Mucosa of descending colon (tissue), 3 donors: ENCODE data around the gene TGM1. TPM values are rescaled to one million over a fixed set of nuclear protein-coding genes. Genes with fewer than 3 reads are reported as not detected.

ENCODE experiments used
- ATAC-seq: fragments of 200-7000 bp; cut with Tn5 transposase; one replicate; pipeline ENCODE4 v1.9.1; 2020; ENCODE audit warnings: mild to moderate bottlenecking, moderate library complexity
- DNase-seq, 3 donors: peaks; one replicate each; pipeline ENCODE4 v3.0.0-alpha.2; 2020
- H3K36me3 ChIP-seq: fragments of 200-600 bp; one replicate; pipeline ENCODE4 v1.8.0; 2021; ENCODE audit warnings: low read depth, mild to moderate bottlenecking
- H3K4me1 ChIP-seq: fragments of 200-600 bp; one replicate; pipeline ENCODE4 v1.8.0; 2021; ENCODE audit warnings: low read depth, mild to moderate bottlenecking
- H3K4me3 ChIP-seq: fragments of 200-600 bp; one replicate; pipeline ENCODE4 v1.8.0; 2021; ENCODE audit warnings: mild to moderate bottlenecking
- H3K9me3 ChIP-seq: fragments of 200-600 bp; one replicate; pipeline ENCODE4 v1.8.0; 2021; ENCODE audit warnings: mild to moderate bottlenecking
- intact Hi-C, 2 donors: fragments of 100-400 bp; cut with DNase I in 1 of 2; cut with micrococcal nuclease in 1 of 2; formaldehyde crosslinking; loops; one replicate each; pipeline versions ENCODE4 v1.11.0 to v1.11.1; 2022; cut with DNase I, micrococcal nuclease
- total RNA-seq, 3 donors: library from RNA; stranded (reverse); fragmentation: NEBNext Ultra II Directional in 2 of 3; extraction: Animal tissue kit (Norgen Biotek cat#: 25700) in 2 of 3; gene quantifications; one replicate each; pipeline versions ENCODE4 v1.2.1 to v1.2.4, GENCODE V29; 2021 to 2023
- TF ChIP-seq, protein P1 (sequence below): fragments of 200-600 bp; IDR thresholded peaks from one replicate; pipeline ENCODE4 v1.8.0; 2022; ENCODE audit warnings: antibody characterized with exemption, mild to moderate bottlenecking
- donor health status: DM: no; HTN: no; CAD: no; lungs with moderate emphysema.
- donor health status: DM: no; HTN: no; CAD: no.
- donor health status: DM: no; HTN: yes; CAD: no.

The TGM1 gene
- total RNA-seq, 3 donors from 2014 or later: 2.2 to 3.3 (median 2.4) TPM

DNA sequence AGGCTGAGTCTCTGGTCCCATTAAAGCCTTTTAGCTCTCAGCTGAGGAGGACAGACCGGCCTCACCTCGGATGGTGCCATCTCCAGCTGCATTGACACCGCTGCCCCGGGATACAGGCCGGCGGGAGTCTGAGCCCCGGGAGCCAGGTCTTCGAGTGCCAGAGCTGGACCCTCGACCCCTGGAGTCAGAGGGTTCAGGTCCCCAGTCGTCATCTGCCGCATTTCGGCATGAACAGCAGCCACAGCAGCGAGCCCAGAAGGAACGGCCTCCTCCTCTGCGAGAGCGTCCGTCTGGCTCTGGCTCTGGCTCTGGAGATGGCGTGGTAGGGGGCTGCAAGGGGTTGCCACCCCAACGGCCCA is 1.0 kb downstream of the TGM1 start:
- DNase-seq: no peak
- Histone ChIP-seq H3K36me3 (no peaks in the 10 kb centered on the region), H3K9me3 (no peaks in the 10 kb centered on the region), H3K4me1 (no peaks in the 10 kb centered on the region), H3K4me3 (no peak overlapping the region)
- no peak for ATAC-seq
- TF ChIP-seq, protein P1, sequence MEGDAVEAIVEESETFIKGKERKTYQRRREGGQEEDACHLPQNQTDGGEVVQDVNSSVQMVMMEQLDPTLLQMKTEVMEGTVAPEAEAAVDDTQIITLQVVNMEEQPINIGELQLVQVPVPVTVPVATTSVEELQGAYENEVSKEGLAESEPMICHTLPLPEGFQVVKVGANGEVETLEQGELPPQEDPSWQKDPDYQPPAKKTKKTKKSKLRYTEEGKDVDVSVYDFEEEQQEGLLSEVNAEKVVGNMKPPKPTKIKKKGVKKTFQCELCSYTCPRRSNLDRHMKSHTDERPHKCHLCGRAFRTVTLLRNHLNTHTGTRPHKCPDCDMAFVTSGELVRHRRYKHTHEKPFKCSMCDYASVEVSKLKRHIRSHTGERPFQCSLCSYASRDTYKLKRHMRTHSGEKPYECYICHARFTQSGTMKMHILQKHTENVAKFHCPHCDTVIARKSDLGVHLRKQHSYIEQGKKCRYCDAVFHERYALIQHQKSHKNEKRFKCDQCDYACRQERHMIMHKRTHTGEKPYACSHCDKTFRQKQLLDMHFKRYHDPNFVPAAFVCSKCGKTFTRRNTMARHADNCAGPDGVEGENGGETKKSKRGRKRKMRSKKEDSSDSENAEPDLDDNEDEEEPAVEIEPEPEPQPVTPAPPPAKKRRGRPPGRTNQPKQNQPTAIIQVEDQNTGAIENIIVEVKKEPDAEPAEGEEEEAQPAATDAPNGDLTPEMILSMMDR: no peak
- intact Hi-C loops: no loop called here

DNA sequence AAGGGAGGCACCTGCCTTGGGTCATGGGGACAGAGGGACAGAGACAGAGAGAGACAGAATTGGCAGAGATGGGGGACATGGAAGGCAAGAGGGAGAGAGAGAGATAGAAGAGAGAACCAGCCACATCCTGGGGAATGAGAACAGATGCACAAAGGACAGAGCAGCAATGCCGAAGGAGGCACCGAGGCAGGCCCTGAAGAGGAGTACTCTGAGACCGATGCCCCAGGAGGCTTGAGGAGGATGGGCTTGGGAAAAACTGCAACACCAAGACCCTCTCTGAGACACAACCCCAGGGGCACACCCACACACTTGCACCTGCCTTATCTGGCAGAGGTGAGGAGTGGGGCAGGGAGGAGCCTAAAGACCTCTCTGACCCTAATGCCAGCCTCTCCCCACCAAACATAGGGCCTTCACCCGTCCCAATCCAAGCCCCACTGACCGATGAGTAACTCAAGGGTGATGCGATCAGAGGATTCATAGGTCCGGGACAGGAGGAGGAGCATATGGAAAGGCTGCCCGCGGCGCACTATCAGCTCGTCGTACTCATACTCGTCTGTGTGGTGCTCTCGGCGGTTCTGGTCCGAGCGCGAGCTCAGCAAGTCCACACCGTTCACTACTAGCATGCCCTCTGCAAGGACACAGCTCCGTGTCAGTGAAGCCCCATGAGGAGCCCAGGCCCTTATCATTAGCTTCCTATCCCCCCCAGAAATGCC is 1.6 kb downstream of the TGM1 start:
- Histone ChIP-seq H3K9me3 (no peaks in the 10 kb centered on the region), H3K4me1 (no peaks in the 10 kb centered on the region), H3K4me3 (no peak overlapping the region), H3K36me3 (no peaks in the 10 kb centered on the region)
- TF ChIP-seq, protein P1: no peak
- DNase-seq (peak in 1 of 3 donors; percentile 14), ATAC-seq (no peak)
- intact Hi-C loops: no loop called here

DNA sequence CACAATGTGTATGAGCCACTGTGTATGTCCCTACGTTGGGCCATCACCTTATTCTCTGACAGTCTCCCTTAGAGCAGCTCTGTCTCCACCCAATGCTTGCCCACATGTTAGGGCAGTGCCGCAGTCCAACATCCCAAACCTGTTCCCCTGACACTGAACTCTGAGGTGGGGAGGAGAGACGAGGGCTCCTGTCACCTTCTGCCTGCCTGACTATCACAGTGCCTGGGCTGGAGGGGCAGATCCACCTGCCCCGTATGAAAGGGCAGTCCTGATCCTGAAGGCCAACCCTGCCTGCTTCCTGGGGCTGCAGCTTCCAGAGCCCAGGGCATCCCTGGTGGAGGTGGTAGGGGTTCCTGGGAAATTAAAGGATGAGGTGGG is 2.2 kb downstream of the TGM1 start:
- TF ChIP-seq, protein P1: no peak
- no peak for ATAC-seq
- H3K4me3 ChIP-seq: no peak overlapping the region
- no peaks in the 10 kb centered on the region for H3K9me3 ChIP-seq
- peak in 1 of 3 donors; percentile 5 for DNase-seq
- H3K36me3 ChIP-seq: no peaks in the 10 kb centered on the region
- no peaks in the 10 kb centered on the region for H3K4me1 ChIP-seq
- intact Hi-C loops: no loop called here

DNA sequence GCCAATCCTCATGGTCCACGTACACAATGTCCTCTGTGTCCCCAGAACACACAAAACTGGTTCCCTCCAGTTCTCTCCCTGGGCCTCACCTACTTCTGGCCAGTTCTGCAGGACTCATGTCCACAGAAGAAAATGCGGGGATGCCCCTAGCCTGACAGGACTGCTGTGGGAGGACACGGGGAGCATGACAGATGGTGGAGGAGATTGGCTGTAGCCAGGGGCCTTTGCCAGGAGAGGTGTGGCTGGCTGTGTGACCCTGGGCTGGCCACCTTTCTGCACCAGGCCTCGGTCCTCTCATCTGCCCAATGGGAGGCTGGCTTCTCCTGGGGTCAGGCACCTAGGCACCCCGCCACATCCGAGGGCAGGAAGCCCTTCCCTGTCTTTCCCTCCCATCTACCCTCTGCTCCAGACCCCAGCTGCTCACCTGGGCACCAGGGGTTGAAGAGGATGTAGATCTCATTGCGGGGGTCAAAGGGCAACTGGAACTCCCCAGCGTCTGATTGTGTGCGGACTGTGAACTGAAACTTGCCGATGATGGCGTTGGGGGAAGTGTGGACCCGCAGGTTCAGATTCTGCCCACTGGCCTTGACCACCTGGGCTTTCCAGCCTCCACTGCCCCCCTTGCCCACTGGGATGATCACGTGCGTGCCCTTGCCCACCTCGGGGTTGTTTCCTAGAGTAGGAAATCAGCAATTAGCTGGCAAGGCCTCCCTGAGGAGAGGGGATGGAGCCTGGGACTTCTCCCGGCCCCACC is 2.8 kb downstream of the TGM1 start:
- peak in 1 of 3 donors; percentile 7 for DNase-seq
- ATAC-seq: no peak
- no peak overlapping the region for H3K4me3 ChIP-seq
- intact Hi-C loops: no loop called here
- no peaks in the 10 kb centered on the region for H3K36me3 ChIP-seq
- TF ChIP-seq, protein P1: no peak
- H3K4me1 ChIP-seq: no peaks in the 10 kb centered on the region
- H3K9me3 ChIP-seq: no peaks in the 10 kb centered on the region

DNA sequence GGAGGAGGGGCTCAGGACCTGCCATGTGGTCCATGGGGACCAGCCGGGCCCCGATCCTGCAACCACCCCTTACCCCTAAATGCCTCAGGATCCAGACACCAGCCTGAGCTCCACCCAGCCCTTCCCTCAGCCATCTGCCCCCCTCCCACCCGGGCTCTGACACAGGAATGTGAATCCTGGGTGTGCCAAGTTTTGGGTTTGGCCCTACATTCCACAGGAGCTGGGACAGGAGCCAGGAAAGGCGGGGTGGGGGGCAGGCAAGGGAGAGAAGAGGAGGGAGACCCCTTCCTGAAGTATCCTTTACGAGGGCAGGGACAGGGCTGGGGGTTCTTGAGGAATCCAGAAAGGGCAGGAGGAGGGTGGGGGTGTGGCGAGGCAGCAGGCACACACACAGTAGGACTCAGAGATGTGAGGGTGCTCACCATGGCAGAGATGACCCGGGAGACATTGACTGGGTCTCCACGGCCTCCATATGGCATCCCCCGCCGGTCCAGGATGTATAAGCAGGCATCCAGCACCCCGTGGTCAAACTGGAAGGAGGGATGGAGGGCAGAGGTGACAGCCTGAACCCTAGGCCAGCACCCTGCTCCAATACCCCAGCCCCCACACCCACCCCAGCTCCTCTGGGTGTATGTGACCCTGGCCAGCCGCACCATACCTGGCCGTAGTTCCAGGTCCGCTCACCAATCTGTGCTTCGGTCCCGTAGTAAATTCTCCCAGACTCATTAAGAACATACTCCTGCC is 3.5 kb downstream of the TGM1 start:
- Histone ChIP-seq H3K9me3 (no peaks in the 10 kb centered on the region), H3K36me3 (no peaks in the 10 kb centered on the region), H3K4me1 (no peaks in the 10 kb centered on the region), H3K4me3 (no peak overlapping the region)
- DNase-seq: peak in 1 of 3 donors; percentile 18
- intact Hi-C loops: no loop called here
- TF ChIP-seq, protein P1: no peak
- ATAC-seq: no peak
